ENCODE measurements around the gene GLIPR1.
"Not testable (repeated sequence)": the region's sequence is repeated elsewhere in the genome, so short reads cannot be mapped to it uniquely, and the experiment has no call there.

Gene GLIPR1

GRCh38 chr12:75474116-75474515 is 6.4 kb upstream of the GLIPR1 start:
- DNase-seq (ENCODE audit: low read depth in 1 of 2, low spot score in 1 of 2) = no peak

GRCh38 chr12:75476071-75476470 is 4.5 kb upstream of the GLIPR1 start:
- no peak for DNase-seq (ENCODE audit: low read depth in 1 of 2, low spot score in 1 of 2)

GRCh38 chr12:75477137-75477536 is 3.4 kb upstream of the GLIPR1 start:
- no peak for DNase-seq (ENCODE audit: low read depth in 1 of 2, low spot score in 1 of 2)

- peak in 1 of 2 donors; percentile 51 for DNase-seq (ENCODE audit: low read depth in 1 of 2, low spot score in 1 of 2)
Observed at GRCh38 chr12:75478116-75478794, 2.3 kb upstream of the GLIPR1 start.

- DNase-seq (ENCODE audit: low read depth in 1 of 2, low spot score in 1 of 2) = no peak
Observed at GRCh38 chr12:75479963-75480461, 543 bp upstream of the GLIPR1 start.

GRCh38 chr12:75481013-75481705 is 604 bp downstream of the GLIPR1 start:
- DNase-seq (ENCODE audit: low read depth in 1 of 2, low spot score in 1 of 2) = no peak

- no peak for DNase-seq (ENCODE audit: low read depth in 1 of 2, low spot score in 1 of 2)
Observed at GRCh38 chr12:75481774-75482173, 1.2 kb downstream of the GLIPR1 start.

GRCh38 chr12:75482646-75483045 is 2.1 kb downstream of the GLIPR1 start:
- no peak for DNase-seq (ENCODE audit: low read depth in 1 of 2, low spot score in 1 of 2)

- DNase-seq (ENCODE audit: low read depth in 1 of 2, low spot score in 1 of 2) = no peak
Observed at GRCh38 chr12:75483431-75483830, 2.9 kb downstream of the GLIPR1 start.

GRCh38 chr12:75484450-75484849 is 3.9 kb downstream of the GLIPR1 start:
- DNase-seq (ENCODE audit: low read depth in 1 of 2, low spot score in 1 of 2) = not testable (repeated sequence)

GRCh38 chr12:75487308-75487707 is 6.8 kb downstream of the GLIPR1 start:
- DNase-seq (ENCODE audit: low read depth in 1 of 2, low spot score in 1 of 2) = no peak

GRCh38 chr12:75488553-75488952 is 8.0 kb downstream of the GLIPR1 start:
- DNase-seq (ENCODE audit: low read depth in 1 of 2, low spot score in 1 of 2) = no peak

- no peak for DNase-seq (ENCODE audit: low read depth in 1 of 2, low spot score in 1 of 2)
Observed at GRCh38 chr12:75489187-75489586, 8.6 kb downstream of the GLIPR1 start.

GRCh38 chr12:75489613-75490210 is 9.2 kb downstream of the GLIPR1 start:
- peak in 1 of 2 donors; percentile 32 for DNase-seq (ENCODE audit: low read depth in 1 of 2, low spot score in 1 of 2)

GRCh38 chr12:75491169-75491568 is 10.6 kb downstream of the GLIPR1 start:
- DNase-seq (ENCODE audit: low read depth in 1 of 2, low spot score in 1 of 2) = no peak

- no peak for DNase-seq (ENCODE audit: low read depth in 1 of 2, low spot score in 1 of 2)
Observed at GRCh38 chr12:75503459-75503858, 22.9 kb downstream of the GLIPR1 start.

- no peak for DNase-seq (ENCODE audit: low read depth in 1 of 2, low spot score in 1 of 2)
Observed at GRCh38 chr12:75503866-75504265, 23.3 kb downstream of the GLIPR1 start.

- DNase-seq (ENCODE audit: low read depth in 1 of 2, low spot score in 1 of 2) = no peak
Observed at GRCh38 chr12:75505706-75506312, 25.3 kb downstream of the GLIPR1 start.

- DNase-seq (ENCODE audit: low read depth in 1 of 2, low spot score in 1 of 2) = no peak
Observed at GRCh38 chr12:75507086-75507485, 26.5 kb downstream of the GLIPR1 start.

GRCh38 chr12:75508159-75508558 is 27.6 kb downstream of the GLIPR1 start:
- DNase-seq (ENCODE audit: low read depth in 1 of 2, low spot score in 1 of 2) = no peak

- DNase-seq (ENCODE audit: low read depth in 1 of 2, low spot score in 1 of 2) = no peak
Observed at GRCh38 chr12:75509621-75510020, 29.1 kb downstream of the GLIPR1 start.
